IPS-18a (cell line): ENCODE measurements around the gene CREBBP.

Experiments used
- H3K27ac ChIP-seq: one replicate; pipeline ENCODE4 v1.5.1; 2013; ENCODE audit warnings: low read length
- H3K27me3 ChIP-seq: one replicate; pipeline ENCODE4 v1.6.1; 2013; ENCODE audit warnings: mild to moderate bottlenecking, low read length; ENCODE audit not compliant: control insufficient read depth, insufficient read depth
- H3K36me3 ChIP-seq: one replicate; pipeline ENCODE4 v1.6.1; 2013; ENCODE audit warnings: low read depth, low read length; ENCODE audit not compliant: control insufficient read depth
- H3K4me1 ChIP-seq: one replicate; pipeline ENCODE4 v1.6.1; 2013; ENCODE audit warnings: low read depth, low read length; ENCODE audit not compliant: control insufficient read depth
- H3K4me3 ChIP-seq: one replicate; pipeline ENCODE4 v1.5.1; 2013; ENCODE audit warnings: low read length
- H3K9ac ChIP-seq: one replicate; pipeline ENCODE4 v1.6.1; 2013; ENCODE audit warnings: mild to moderate bottlenecking, low read length, moderate library complexity
- H3K9me3 ChIP-seq: one replicate; pipeline ENCODE4 v1.6.1; 2013; ENCODE audit warnings: low read depth, low read length; ENCODE audit not compliant: control insufficient read depth

CREBBP gene

DNA sequence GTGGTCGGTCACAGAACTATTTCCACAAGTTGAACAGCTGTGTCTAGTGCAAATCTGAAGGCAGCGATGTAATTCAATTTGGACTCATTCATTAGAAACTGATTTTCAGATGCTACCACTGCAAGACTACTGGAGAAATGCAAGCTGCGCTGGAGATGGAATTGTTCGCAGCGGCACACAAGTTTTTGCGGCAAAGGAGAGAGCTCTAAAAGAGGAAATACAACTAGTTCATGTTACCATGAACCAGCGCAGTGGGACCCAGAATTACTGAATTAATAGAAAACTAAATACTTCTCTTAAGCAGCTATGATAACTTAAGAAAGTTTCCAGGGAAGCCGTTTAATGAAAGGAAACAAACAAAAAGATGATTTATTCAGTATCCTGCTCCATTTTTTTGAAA is 1.9 kb downstream of the CREBBP start:
- no peaks in the 10 kb centered on the region for H3K9me3 ChIP-seq
- H3K9ac ChIP-seq = peak overlapping the region; percentile 3
- peaks cover 8% of the 10 kb centered on the region for H3K27me3 ChIP-seq
- H3K4me3 ChIP-seq = peak overlapping the region; percentile 91
- H3K27ac ChIP-seq = no peak overlapping the region
- peaks cover 18% of the 10 kb centered on the region for H3K4me1 ChIP-seq
- no peaks in the 10 kb centered on the region for H3K36me3 ChIP-seq

DNA sequence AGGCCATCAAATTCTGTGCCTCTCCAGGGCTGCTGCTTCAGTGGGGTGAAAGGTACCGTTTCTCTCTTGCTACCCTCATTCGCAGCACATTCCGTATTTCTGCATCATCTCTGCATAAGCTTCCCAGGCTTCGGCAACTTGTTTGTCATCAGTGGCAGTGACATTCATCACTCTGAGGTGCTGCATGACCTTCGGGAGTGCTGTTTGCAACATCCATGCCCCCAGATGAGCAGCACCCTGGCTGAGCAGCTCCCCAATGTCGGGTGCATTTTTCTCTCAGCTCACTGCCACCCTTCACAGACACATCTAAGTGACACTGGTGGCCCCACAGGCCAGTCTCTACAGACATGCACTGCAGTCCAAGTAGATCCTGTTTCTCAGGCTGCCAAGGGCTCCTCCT is 3.8 kb downstream of the CREBBP start:
- Histone ChIP-seq H3K27ac (no peak overlapping the region), H3K36me3 (no peaks in the 10 kb centered on the region), H3K4me3 (no peak overlapping the region), H3K4me1 (peaks cover 18% of the 10 kb centered on the region), H3K27me3 (peaks cover 8% of the 10 kb centered on the region), H3K9me3 (no peaks in the 10 kb centered on the region), H3K9ac (no peak overlapping the region)

DNA sequence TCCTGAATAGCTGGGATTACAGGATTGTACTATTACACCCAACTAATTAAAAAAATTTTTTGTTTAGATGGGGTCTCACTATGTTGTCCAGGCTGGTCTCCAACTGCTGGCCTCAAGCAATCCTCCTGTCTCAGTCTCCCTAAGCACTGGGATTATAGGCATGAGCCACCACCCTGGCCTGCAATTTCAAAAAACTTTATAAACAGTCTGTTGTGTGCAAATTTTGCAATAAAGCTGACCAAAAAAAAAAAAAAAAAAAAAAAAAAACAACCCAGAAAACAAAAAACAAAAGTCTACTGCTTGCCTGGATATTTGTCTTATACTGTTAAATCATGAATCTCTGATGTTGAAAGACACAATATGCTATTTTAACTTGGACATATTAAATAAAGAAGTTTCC is 4.4 kb downstream of the CREBBP start:
- H3K4me1 ChIP-seq = peaks cover 18% of the 10 kb centered on the region
- H3K4me3 ChIP-seq = no peak overlapping the region
- H3K9ac ChIP-seq = no peak overlapping the region
- H3K27me3 ChIP-seq = peaks cover 8% of the 10 kb centered on the region
- no peak overlapping the region for H3K27ac ChIP-seq
- no peaks in the 10 kb centered on the region for H3K9me3 ChIP-seq
- no peaks in the 10 kb centered on the region for H3K36me3 ChIP-seq

GRCh38 chr16:3874794-3875692 is 5.5 kb downstream of the CREBBP start:
- no peaks in the 10 kb centered on the region for H3K9me3 ChIP-seq
- no peaks in the 10 kb centered on the region for H3K36me3 ChIP-seq
- no peak overlapping the region for H3K27ac ChIP-seq
- peaks cover 8% of the 10 kb centered on the region for H3K27me3 ChIP-seq
- no peak overlapping the region for H3K4me3 ChIP-seq
- H3K9ac ChIP-seq = no peak overlapping the region
- H3K4me1 ChIP-seq = peaks cover 18% of the 10 kb centered on the region

DNA sequence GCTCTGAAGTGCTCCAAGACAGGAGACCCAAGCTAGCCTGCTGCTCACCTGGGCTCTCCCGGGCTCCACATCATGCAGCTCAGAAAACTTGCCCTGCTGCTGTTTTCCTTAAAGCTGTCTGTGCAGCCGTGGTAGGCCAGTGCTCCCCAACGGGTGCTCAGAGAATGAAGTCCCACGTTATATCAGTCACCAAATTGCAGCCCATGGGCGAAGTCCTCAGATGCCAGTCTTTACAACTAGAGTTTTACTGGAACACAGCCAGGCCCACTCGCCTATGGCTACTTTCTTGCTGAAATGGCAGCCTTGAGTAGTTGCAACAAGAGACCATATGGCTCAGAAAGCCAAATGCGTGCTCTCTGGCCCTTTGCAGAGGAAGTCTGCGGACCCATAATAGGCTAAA is 6.3 kb downstream of the CREBBP start:
- no peaks in the 10 kb centered on the region for H3K9me3 ChIP-seq
- no peak overlapping the region for H3K9ac ChIP-seq
- peaks cover 18% of the 10 kb centered on the region for H3K4me1 ChIP-seq
- H3K36me3 ChIP-seq = no peaks in the 10 kb centered on the region
- H3K27me3 ChIP-seq = peaks cover 7% of the 10 kb centered on the region
- H3K4me3 ChIP-seq = no peak overlapping the region
- H3K27ac ChIP-seq = no peak overlapping the region

DNA sequence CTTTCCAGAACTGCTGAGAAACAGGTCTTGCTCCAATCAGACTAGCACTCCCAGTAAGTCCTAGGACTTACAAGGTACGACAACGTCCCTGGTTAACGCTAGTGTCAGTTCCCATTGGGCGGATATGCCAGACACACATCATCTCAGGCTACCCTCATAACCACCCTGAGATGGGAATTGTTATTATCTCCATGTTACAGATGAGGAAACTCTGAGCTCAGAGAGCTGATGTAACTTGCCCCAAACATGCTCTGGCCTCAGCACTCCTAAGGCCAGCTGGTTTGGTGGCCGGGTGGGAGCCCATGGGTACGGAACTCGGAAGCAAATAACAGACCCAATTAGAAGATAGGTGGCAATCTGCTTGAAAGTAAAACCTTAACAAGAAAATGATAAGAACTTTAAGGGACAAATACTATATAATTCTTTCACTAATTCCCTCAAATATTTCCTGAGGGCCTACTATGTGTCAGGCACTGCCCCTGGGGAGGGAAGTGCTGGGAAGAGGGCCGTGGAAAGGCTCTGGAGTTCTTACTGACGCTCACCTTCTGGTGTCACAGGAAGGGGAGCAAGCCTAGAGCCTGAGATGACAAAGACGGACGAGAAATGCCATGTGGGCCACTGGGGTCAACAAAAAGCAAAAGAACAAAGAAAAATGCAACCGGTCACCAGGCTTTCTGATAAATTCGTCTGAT is 6.9 kb downstream of the CREBBP start:
- H3K36me3 ChIP-seq = no peaks in the 10 kb centered on the region
- H3K27ac ChIP-seq = no peak overlapping the region
- H3K9me3 ChIP-seq = no peaks in the 10 kb centered on the region
- peaks cover under 1% of the 10 kb centered on the region for H3K27me3 ChIP-seq
- peaks cover 13% of the 10 kb centered on the region for H3K4me1 ChIP-seq
- H3K9ac ChIP-seq = no peak overlapping the region
- no peak overlapping the region for H3K4me3 ChIP-seq

DNA sequence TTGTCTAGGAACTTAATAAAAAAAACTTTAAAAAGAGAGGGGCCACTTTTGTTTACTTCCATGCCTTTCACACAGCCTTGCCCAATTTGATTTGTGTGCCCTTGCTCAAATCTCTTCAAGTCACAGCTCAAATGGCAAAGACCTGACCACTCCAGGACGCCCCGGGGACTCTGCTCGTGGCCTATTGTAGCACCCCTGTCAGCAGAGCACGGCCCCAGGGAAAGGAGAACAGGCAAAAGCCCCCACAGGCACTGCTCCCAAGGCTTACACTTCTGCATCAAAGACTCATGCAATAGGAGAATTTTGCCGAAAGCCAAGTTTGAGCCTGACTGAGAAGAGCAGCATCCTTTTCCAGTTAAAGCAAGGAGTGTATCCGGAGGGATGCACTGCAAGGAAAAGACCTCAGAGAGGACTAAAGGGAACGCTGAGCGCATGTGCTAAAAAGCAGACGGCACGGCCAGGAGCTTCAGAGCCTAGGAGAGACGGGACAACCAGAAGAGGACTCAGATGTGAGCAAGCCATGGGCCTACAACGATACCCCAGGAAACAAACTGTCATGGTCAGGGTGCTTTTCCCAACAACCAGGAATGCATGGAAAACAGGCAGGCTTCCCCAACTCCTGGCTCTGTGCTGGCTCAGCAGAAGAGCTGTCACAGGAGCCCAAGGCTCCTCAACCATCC is 8.2 kb downstream of the CREBBP start:
- Histone ChIP-seq H3K9me3 (no peaks in the 10 kb centered on the region), H3K4me1 (peaks cover 7% of the 10 kb centered on the region), H3K36me3 (no peaks in the 10 kb centered on the region), H3K9ac (no peak overlapping the region), H3K27ac (no peak overlapping the region), H3K4me3 (no peak overlapping the region), H3K27me3 (no peaks in the 10 kb centered on the region)

GRCh38 chr16:3868967-3869366 is 11.5 kb downstream of the CREBBP start:
- Histone ChIP-seq H3K9ac (no peak overlapping the region), H3K4me1 (peaks cover 3% of the 10 kb centered on the region), H3K36me3 (no peaks in the 10 kb centered on the region), H3K27ac (no peak overlapping the region), H3K9me3 (no peaks in the 10 kb centered on the region), H3K27me3 (no peaks in the 10 kb centered on the region), H3K4me3 (no peak overlapping the region)

GRCh38 chr16:3868556-3868955 is 12.0 kb downstream of the CREBBP start:
- no peaks in the 10 kb centered on the region for H3K36me3 ChIP-seq
- no peaks in the 10 kb centered on the region for H3K9me3 ChIP-seq
- no peaks in the 10 kb centered on the region for H3K27me3 ChIP-seq
- no peak overlapping the region for H3K9ac ChIP-seq
- H3K27ac ChIP-seq = no peak overlapping the region
- peaks cover 3% of the 10 kb centered on the region for H3K4me1 ChIP-seq
- no peak overlapping the region for H3K4me3 ChIP-seq

DNA sequence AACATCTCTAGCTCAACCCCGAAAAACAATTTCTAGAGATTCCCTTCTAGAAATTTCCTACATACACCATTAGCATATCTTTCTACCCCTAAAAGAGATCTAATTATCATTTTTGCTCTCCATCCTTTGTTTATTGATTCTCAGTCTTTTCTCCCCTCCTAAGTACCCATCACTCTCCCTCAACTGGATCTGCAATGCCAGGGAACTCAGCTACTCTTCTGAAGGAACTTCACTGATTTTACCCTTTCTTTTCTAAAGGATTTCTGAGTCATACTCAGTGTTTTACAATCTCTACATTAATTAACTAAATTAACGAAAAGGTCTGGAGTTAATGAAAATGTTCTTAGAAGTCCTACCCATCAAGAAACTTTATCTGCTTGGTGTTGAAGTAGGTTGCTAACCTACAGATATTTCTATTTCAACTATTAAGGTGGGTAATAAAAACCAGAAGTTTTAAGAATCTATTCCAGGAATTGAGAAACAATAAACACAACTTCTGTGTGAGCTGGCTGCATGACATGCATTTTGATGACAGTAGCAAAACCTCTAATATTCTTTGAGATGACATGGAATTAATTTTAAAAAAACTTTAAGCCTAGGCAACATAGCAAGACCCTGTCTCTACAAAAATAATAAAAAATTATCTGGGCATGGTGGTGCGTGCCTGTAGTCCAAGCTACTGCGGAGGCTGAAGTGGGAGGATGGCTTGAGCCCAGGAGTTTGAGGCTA is 13.6 kb downstream of the CREBBP start:
- no peaks in the 10 kb centered on the region for H3K27me3 ChIP-seq
- no peak overlapping the region for H3K9ac ChIP-seq
- peaks cover 6% of the 10 kb centered on the region for H3K4me1 ChIP-seq

GRCh38 chr16:3865241-3865640 is 15.3 kb downstream of the CREBBP start:
- no peak overlapping the region for H3K4me3 ChIP-seq
- H3K27ac ChIP-seq = no peak overlapping the region
- H3K4me1 ChIP-seq = peaks cover 7% of the 10 kb centered on the region
- no peaks in the 10 kb centered on the region for H3K27me3 ChIP-seq
- H3K36me3 ChIP-seq = no peaks in the 10 kb centered on the region
- no peaks in the 10 kb centered on the region for H3K9me3 ChIP-seq
- no peak overlapping the region for H3K9ac ChIP-seq

More for the DNA sequence above, 13.6 kb downstream of the CREBBP start:
- H3K36me3 ChIP-seq = no peaks in the 10 kb centered on the region
- no peak overlapping the region for H3K4me3 ChIP-seq
- H3K9me3 ChIP-seq = no peaks in the 10 kb centered on the region
- H3K27ac ChIP-seq = no peak overlapping the region
